KMS-11 (cell line): Measurements from ENCODE around the gene GON7.
A peak's percentile ranks its signal among the peaks of the same experiment; 100 is the strongest.

ENCODE experiments used
- H2AFZ ChIP-seq: fragments of 200-600 bp; sonication (generic); 2 replicates; pipeline ENCODE4 v1.6.1; 2016; ENCODE audit warnings: antibody characterized with exemption, mixed run types, low read depth
- H3K27ac ChIP-seq: fragments of 200-600 bp; sonication (generic); 2 replicates; pipeline ENCODE4 v1.6.1; 2016; ENCODE audit warnings: mild to moderate bottlenecking, mixed run types
- H3K27me3 ChIP-seq: fragments of 200-600 bp; sonication (generic); 2 replicates; pipeline ENCODE4 v1.6.1; 2017; ENCODE audit warnings: mild to moderate bottlenecking, low read depth, mixed run types, moderate library complexity; ENCODE audit not compliant: insufficient read depth
- H3K36me3 ChIP-seq: fragments of 200-600 bp; sonication (generic); 2 replicates; pipeline ENCODE4 v1.6.1; 2017; ENCODE audit warnings: mild to moderate bottlenecking, mixed run types; ENCODE audit not compliant: insufficient read depth
- H3K4me1 ChIP-seq: fragments of 200-600 bp; sonication (generic); 2 replicates; pipeline ENCODE4 v1.6.1; 2016; ENCODE audit warnings: mild to moderate bottlenecking, low read depth, mixed run types; ENCODE audit not compliant: poor library complexity, severe bottlenecking
- H3K4me2 ChIP-seq: fragments of 200-600 bp; sonication (generic); 2 replicates; pipeline ENCODE4 v1.7.0; 2016; ENCODE audit warnings: mild to moderate bottlenecking, mixed run types
- H3K4me3 ChIP-seq: fragments of 200-600 bp; sonication (generic); IDR thresholded peaks from 2 replicates; pipeline ENCODE4 v1.6.1; 2017; ENCODE audit warnings: low read depth, low read length, mixed read lengths; ENCODE audit not compliant: insufficient read depth
- H3K79me2 ChIP-seq: fragments of 200-600 bp; sonication (generic); 2 replicates; pipeline ENCODE4 v1.6.1; 2016; ENCODE audit warnings: low read depth, mixed run types; ENCODE audit not compliant: insufficient read depth
- H3K9ac ChIP-seq: fragments of 200-600 bp; sonication (generic); 2 replicates; pipeline ENCODE4 v1.6.1; 2016; ENCODE audit warnings: mild to moderate bottlenecking, mixed run types
- H4K20me1 ChIP-seq: fragments of 200-600 bp; sonication (generic); 2 replicates; pipeline ENCODE4 v1.6.1; 2016; ENCODE audit warnings: mild to moderate bottlenecking, mixed run types; ENCODE audit not compliant: insufficient read depth
- CTCF ChIP-seq: fragments of 200-600 bp; sonication (generic); conservative IDR thresholded peaks from 2 replicates; pipeline ENCODE4 v1.6.1; 2017; ENCODE audit warnings: low read depth, mild to moderate bottlenecking, antibody characterized with exemption, low read length, moderate library complexity, mixed read lengths

The GON7 gene

DNA sequence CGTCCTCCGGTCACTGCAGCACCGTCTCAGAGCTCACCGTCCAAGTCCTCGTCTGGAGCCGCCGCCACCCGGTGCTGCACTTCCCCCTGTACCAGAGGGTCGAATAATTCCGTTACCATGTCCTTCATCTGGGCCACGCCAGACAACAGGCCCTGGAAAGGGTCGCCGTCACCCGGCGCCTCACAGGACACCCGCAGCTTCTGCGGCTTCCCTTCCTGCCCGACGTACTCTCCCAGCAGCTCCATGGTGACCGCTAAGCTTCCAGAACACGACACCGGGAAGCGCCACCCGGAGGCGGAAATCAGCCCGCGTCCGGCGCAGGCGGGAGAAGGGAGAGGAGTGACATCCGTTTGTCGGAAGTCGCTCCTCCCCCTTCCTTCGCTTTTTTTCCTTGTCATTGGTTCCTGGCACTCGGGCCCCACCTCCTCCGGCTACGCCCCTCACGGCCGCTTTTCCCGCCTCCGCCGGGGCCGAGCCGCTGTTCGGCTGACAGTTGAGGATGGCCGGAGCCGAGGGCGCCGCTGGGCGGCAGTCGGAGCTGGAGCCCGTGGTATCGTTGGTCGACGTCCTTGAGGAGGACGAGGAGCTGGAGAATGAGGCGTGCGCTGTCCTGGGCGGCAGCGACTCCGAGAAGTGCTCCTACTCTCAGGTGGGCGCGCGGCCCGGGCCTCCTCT lies at the start of gene GON7, which contains the start of gene UBR7:
TSS of gene GON7 (minus strand) at position 273 of the 675 bp plus-strand sequence. CDS start at position 245, 28 bp downstream.
TSS of gene UBR7 (plus strand) at position 464 of the 675 bp plus-strand sequence. CDS start at position 500, 36 bp downstream.
- peaks cover 46% of the 10 kb centered on the region for H3K79me2 ChIP-seq
- H2AFZ ChIP-seq: peak within 1 kb of the TSS; percentile 69
- no peaks in the 10 kb centered on the region for H3K27me3 ChIP-seq
- 0 out of 2 replicates have a peak, but pooled peaks have one; percentile 8 for TF ChIP-seq CTCF
- H3K4me3 ChIP-seq: no peak within 1 kb of the TSS
- H3K9ac ChIP-seq: peak within 1 kb of the TSS; percentile 65
- no peaks in the 10 kb centered on the region for H3K36me3 ChIP-seq
- H3K4me1 ChIP-seq: peaks cover 29% of the 10 kb centered on the region
- H4K20me1 ChIP-seq: no peaks in the 10 kb centered on the region
- H3K4me2 ChIP-seq: peak within 1 kb of the TSS; percentile 69
- peak within 1 kb of the TSS; percentile 44; the same call in 1 of the 2 replicates for H3K27ac ChIP-seq

- Histone ChIP-seq H4K20me1 (no peaks in the 10 kb centered on the region), H3K4me1 (peaks cover 16% of the 10 kb centered on the region), H3K4me3 (no peak overlapping the region), H3K27ac (no peak overlapping the region), H2AFZ (no peak overlapping the region), H3K4me2 (no peak overlapping the region), H3K79me2 (no peaks in the 10 kb centered on the region), H3K9ac (no peak overlapping the region), H3K36me3 (no peaks in the 10 kb centered on the region), H3K27me3 (no peaks in the 10 kb centered on the region)
- no peak for TF ChIP-seq CTCF
Observed at GRCh38 chr14:93249128-93249831, 42.4 kb upstream of the GON7 start.

DNA sequence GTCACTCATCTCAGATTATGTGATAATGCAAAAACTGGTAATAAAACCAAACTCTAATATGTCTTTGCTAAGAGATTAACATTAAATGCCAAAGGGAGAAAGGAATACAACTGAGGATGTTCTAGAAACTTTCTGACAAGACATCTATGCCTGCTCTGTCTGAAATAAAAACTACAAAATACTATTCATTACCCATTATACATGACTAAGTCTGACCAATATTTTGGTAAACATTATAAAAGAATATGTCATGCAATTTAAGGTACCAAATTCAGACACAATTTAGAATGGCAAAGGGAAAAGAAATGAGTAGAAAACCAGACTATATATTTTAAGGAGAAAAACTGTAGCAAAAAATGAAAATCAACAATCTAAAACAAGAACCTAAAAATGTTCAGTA lies 39.7 kb upstream of the GON7 start:
- H3K27me3 ChIP-seq: no peaks in the 10 kb centered on the region
- no peak overlapping the region for H3K27ac ChIP-seq
- no peak overlapping the region for H3K4me3 ChIP-seq
- peaks cover 16% of the 10 kb centered on the region for H3K4me1 ChIP-seq
- no peaks in the 10 kb centered on the region for H3K36me3 ChIP-seq
- H4K20me1 ChIP-seq: no peaks in the 10 kb centered on the region
- H3K4me2 ChIP-seq: no peak overlapping the region
- no peak overlapping the region for H2AFZ ChIP-seq
- TF ChIP-seq CTCF: no peak
- H3K9ac ChIP-seq: no peak overlapping the region
- no peaks in the 10 kb centered on the region for H3K79me2 ChIP-seq

DNA sequence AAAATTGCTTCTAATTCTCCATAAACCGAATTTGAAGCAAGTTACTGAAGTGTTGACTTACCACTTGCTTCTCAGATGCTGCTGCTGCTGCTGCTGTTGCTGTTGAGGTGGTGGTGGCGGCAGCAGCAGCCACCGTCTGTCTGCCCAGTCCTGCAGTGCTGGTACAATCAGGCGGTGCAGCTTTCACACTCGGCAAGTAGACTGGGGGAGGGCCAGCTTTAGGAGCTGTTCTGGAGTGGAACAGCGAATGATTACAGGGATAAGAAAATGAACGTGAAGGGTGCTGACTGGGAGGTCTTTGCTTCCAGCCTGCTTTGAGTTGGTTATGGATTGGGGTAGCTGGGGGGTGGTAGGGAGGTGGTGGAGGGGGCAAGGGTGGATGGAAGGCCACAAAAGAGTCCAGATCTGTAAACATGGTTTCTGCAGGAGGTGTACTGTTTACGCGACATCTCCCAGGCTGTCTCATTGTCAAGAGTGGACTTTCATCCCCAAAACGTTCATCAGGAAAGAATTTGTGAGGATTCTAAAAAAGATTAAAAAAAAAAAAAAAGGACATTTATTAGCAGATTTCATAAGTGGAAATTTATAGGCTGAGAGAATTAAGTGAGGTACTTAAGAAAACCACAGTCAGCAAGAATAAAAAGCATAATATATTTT lies 39.0 kb upstream of the GON7 start:
- Histone ChIP-seq H4K20me1 (no peaks in the 10 kb centered on the region), H3K36me3 (no peaks in the 10 kb centered on the region), H3K4me2 (no peak overlapping the region), H2AFZ (no peak overlapping the region), H3K9ac (no peak overlapping the region), H3K79me2 (no peaks in the 10 kb centered on the region), H3K4me1 (peaks cover 16% of the 10 kb centered on the region), H3K4me3 (no peak overlapping the region), H3K27me3 (no peaks in the 10 kb centered on the region), H3K27ac (no peak overlapping the region)
- TF ChIP-seq CTCF: no peak
